ENCODE measurements around the gene SAMD11.
"Not testable (repeated sequence)": the region's sequence is repeated elsewhere in the genome, so short reads cannot be mapped to it uniquely, and the experiment has no call there.

The SAMD11 gene, protein sequence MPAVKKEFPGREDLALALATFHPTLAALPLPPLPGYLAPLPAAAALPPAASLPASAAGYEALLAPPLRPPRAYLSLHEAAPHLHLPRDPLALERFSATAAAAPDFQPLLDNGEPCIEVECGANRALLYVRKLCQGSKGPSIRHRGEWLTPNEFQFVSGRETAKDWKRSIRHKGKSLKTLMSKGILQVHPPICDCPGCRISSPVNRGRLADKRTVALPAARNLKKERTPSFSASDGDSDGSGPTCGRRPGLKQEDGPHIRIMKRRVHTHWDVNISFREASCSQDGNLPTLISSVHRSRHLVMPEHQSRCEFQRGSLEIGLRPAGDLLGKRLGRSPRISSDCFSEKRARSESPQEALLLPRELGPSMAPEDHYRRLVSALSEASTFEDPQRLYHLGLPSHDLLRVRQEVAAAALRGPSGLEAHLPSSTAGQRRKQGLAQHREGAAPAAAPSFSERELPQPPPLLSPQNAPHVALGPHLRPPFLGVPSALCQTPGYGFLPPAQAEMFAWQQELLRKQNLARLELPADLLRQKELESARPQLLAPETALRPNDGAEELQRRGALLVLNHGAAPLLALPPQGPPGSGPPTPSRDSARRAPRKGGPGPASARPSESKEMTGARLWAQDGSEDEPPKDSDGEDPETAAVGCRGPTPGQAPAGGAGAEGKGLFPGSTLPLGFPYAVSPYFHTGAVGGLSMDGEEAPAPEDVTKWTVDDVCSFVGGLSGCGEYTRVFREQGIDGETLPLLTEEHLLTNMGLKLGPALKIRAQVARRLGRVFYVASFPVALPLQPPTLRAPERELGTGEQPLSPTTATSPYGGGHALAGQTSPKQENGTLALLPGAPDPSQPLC

DNA sequence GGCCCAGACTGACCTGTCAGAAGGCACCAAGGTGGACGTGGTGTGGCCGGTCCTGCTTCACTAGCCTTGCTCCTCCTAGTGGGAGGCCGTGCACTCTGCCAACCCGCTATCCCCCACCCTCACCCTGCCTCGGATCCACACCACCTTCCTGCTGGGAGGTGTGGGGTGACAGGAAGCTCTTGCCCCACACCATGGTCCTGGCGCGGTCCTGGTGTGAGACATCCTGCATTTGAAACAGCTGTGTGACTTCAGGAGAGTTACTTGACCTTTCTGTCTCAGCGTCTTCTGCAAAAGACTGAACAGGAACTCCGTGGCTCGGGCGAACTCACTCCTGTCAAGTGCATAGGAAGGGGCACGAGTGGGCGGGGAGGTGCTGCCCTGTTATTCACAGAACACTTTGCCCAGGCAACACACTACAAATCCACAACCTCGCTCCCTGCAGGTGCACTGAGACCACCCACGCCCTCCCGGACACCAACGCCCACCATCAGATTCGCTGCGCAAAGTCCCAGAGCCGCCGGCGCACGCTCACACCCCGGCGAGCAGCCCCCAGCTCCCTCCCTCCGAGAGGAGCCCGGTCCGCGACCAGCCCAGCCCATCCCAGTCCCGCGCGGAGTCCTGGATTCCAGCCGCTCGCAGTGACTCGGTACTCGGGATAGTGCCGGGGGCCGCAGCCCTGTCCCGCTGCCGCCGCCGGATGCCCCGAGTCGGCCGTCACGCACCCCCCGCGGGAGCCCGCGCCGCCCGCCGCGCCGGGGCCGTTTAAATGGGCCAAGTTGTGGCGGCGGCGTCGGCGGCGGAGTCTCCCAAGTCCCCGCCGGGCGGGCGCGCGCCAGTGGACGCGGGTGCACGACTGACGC is at the start of gene SAMD11:
Gene SAMD11, plus strand, starts transcription at position 793 of the 860 bp plus-strand sequence. CDS start 509 bp downstream, outside the sequence.
- DNase-seq = no peak

DNA sequence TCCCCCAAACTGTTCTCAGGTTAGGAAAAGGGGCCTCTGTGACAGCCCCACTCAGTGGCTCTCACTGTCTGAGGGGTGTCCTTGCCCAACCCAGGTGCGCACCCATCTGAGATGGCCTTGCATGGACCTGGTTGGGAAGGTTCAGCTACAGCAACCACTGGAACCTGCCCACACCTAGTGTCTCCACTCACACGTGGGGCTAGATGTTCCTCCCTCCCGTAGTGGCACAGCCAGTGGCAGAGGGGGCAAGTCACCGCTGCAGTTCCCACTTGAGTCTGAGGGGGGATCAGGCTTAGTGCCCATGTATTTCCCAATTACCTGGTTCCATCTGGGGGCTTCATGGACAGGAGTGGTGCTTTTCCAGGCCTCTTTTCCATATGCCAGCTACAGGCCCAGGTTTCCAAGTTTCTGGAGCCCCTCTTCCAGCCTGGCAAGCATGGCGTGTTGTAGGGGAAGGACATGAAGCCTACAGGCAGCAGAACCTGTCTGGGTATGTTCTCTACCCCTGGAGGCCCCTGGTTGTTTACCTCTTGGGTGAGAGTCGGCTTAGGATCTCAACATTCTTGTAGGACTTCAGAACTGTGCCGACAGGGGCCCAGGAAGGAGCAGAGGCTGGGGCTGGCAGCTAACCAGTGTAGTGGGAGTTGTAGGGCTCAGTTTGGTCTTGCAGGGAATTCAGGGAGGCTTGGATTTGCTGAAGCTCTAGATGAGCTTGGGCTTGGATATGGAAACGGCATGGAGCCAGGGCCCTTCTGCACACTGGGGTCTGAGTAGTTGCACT is 47.1 kb upstream of the SAMD11 start:
- DNase-seq = not testable (repeated sequence)

DNA sequence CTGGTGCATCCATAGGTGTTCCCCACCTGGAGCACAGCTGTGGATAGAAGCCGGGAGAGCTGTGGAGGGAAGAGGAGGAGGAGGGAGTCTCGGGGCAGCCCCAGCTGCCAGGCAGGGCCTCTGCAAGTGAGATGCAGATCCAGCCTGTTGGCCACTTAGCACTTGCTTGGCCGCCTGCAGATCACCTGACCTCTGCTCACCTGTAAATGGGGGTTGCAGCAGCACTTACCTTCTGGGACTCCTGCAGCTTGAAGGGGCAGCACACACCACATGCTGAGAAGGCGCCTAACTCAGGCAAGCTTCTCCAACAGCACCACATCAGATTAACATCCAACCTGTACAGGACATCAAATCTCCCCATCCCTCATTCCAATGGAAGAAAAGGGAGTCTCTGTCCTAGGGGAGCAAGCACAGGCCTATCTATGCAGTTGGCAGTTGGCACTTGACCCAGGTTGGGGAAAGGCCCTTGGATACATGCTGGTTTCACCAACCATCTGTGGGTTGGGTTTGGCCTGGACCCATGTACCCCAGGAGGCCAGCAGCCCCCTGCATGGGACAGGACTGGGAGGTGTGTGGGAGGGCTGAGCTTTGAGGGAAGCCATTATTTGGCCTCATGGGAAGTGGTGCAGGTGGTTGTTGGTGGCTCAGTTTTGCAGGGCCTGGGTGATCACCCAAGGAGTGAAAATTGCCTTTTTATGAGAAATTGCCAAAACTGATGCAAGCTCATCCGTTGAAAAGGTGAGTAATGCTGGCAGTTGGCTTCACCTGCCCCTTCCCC is 46.3 kb upstream of the SAMD11 start:
- DNase-seq = not testable (repeated sequence)

DNA sequence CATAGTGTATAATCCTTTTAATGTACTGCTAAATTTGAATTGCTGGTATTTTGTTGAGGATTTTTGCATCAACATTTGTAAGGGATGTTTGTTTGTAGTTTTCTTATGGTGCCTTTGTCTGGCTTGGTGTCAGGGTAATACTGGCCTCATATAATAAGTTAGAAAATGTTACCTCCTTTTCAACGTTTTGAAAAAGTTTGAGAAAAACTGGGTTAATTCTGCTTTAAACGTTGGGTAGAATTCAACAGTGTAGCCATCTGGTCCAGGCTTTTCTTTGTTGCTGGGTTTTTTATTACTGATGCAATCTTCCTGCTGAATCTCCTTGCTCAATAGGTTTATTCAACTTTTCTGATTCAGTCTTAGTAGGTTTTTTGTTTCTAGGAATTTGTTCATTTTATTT is 43.2 kb upstream of the SAMD11 start:
- DNase-seq = not testable (repeated sequence)

DNA sequence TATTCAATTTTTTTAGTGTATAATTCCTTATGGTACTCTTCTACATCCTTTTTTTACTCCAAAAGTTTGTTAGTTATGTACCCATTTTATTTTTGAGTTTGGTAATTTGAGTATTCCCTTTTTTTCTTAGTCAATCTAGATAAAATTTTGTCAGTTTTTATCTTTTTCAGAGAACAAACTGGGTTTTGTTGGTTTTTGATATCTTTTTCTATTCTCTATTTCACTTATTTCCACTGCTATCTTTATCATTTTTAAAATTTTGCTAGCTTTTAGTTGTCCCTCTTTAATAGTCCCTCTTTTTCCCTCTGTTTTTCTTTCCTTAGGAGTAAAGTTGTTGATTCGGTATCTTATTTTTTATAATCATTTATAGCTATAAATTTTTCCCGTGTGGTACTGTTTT is 42.8 kb upstream of the SAMD11 start:
- DNase-seq = not testable (repeated sequence)

DNA sequence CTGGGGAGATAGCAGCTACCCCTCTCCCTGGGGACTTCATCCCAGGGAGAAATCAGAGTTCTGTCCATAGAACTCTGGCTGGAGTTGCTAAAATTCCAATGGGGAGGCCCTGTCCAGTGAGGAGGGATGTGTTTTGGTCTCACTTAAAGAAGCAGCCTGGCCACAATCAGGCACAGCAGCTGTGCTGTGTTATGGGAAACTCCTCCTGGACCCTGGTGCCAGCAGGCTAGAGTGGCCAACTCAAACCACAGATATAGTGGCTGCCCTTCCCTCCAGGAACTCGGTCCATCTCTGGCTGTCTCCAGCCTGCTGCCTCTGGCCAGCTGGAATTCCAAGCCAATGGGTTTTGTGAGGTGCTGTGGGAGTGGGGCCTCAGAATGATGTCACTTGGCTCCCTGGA is 37.4 kb upstream of the SAMD11 start:
- no peak for DNase-seq

DNA sequence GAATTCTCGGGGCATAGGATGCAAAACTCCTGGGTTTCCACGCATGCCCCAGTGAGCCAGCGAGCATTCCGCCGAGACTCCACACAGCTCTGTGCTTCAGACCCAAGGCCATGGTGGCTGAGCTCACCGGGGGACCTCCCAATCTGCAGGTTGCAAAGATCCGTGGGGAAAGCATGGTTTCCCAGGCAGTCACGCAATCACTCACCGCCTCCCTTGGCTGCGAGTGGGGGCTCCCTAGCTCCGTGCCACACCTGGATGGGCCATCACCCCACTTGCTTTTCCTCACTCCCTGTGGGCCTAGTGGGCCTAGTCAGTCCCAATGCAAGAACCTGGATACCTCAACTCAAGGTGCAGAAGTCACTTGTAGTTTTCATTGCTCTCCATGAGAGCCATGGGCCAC is 37.0 kb upstream of the SAMD11 start:
- DNase-seq = no peak

DNA sequence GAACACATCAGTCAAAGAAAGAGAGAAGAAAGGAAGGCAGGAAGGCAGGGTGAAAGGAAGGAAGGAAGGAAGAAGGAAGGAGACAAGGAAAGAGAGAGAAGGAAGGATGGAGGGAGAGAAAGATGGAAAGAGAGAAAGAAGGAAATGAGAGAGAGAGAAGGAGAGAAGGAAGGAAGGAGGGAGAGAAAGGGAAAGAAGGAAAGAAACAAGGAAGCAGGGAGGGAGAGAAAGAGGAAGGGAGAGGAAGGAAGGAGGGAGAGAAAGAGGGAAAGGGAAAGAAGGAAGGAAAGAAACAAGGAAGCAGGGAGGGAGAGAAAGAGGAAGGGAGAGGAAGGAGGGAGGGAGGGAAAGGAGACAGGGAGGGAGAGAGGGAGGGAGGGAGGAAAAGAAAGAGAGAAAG is 35.4 kb upstream of the SAMD11 start:
- DNase-seq = no peak

DNA sequence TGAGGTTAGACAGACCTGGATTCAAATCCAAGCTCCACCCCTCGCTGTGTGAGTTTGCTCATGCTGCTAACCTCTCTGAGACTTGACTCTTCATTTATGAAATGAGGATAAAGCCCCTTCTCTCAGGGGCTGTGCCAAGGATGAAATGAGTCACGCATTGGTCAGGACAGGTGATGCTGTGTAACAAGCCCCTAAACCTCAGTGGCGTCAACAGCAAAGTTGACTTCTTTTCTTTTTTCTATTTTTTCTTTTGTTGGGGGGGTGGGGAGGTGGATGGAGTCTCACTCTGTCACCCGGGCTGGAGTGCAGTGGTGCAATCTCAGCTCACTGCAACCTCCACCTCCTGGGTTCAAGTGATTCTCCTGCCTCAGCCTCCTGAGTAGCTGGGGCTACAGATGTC is 33.9 kb upstream of the SAMD11 start:
- not testable (repeated sequence) for DNase-seq

DNA sequence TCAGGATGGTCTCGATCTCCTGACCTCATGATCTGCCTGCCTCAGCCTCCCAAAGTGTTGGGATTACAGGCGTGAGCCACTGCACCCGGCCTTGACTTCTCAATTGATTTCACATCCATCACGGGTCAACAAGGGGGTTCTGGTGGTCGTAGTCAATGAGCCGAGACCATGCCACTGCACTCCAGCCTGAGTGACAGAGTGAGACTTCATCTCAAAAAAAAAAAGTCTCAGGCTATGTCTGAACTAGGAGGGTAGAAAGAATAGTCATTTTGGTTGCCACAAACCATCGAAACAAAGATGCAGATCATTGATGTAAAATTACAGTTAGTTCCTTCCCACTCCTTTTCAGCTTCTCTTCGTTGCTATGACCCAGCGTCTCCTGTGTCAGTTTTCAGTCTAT is 33.5 kb upstream of the SAMD11 start:
- not testable (repeated sequence) for DNase-seq

DNA sequence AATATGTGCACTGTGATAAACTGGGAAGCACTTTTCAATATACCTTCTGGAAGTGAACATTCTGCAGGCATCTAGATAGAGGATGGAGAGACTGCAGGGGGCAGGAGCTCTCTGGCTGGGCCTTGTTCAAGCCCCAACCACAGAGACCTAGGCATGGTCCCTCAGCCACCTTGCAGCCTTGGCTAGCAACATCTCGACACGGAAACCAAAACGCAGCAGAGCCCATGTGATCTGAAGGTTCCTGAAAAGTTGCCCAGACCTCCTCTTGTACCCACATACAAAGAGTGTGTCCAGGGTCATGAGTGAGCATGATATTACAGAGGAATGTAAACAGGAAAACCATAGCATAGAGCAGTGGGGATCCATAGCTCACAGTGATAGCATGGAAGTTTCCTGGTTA is 33.1 kb upstream of the SAMD11 start:
- DNase-seq = no peak

DNA sequence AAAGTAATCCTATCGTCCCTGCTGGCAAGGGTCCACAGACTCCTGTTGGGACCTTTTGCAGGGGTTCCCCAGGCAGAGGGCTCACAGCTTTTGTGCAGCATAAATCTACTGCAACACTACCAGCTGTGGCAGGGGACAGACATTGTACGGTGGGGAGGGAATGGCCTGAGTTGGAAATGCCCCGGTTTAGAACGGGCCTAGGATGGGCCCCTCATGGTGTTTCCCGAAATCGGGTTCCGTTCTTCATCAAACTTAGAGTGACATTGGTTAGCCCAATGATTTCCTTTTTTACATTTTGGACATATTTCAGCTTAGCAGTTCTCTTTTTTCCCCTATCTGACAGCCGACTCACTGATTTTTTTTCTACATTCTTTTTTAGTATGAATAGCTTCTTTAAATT is 26.5 kb upstream of the SAMD11 start:
- DNase-seq = no peak

DNA sequence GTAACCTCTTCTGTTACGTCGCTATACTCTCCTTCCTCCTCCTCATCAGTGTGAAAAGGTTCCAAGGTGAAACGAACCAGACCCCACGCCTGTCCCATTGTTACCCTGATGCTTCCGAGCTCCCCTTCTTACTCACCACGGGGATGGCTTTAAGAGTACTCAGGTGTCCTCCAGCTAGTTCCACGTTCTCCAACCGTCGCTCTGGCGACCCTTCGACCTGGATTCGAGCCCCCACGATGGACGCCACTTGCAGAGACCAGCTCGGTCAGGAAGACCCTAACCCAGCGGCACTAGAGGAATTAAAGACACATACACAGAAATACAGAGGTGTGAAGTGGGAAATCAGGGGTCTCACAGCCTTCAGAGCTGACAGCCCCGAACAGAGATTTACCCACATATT is 25.8 kb upstream of the SAMD11 start:
- DNase-seq = not testable (repeated sequence)

DNA sequence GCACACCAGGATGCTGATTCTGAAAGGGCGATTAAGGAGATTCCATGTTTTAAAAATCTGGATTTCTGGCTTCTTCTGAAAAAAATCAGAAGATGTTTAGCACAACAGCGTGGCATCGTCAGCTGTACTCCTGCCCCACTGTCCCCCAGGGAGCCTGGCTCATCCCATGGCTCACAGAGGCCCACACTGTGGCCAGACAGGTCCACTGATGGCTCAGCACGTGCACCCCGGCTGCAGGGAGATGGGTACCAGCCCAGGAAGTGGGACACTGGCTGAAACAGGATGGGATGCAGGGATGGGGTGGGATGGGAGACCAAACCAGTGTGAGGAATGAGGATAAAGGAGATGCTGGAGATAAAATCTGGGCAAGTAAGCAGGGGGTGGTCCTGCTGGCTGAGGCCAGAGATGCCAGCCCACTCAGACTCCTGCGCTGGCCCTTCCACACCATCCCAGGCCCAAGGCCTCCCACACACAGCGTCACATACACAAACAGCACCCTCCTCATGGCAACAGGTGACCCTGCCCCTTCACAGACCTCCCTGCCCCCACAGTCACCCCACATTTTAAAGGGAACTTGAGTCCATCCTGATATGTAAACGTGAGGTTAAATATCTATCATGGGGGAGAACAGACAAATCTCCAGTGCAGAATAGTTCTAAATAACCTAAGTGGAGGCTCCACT is 23.9 kb upstream of the SAMD11 start:
- no peak for DNase-seq

DNA sequence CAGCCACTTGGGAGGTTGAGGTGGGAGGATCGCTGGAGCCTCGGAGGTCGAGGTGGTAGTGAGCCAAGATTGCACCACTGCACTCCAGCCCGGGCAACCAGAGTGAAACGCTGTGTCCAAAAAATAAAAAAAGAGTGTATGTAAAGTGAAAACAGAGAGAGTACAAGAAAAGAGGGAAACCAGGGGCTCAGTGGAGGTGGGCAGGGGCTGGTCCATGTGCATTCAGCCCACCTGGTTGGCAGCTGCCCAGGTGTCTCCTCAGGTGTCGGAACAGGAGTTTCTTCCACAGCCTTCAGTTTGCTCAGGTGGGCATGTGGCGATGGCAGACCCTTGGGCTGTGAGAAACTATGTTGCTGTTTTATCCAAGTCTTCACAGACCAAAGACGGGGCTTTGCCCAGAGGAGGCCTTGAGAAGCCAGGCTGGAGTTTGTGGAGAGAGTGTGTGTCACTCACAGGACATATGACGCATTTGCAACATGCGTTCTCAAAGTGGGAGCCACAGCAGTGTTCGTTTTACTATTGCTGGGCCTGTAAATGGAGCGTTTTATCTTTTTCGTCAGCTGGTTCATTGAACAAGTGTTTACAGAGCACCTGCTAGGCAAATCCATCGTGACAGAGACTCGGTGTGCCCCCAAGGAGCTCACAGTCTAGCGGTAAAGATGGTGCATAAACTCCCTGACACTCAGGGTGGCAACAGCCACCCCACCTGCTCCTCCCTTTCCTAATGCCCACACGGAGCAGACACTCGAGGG is 22.4 kb upstream of the SAMD11 start:
- no peak for DNase-seq

DNA sequence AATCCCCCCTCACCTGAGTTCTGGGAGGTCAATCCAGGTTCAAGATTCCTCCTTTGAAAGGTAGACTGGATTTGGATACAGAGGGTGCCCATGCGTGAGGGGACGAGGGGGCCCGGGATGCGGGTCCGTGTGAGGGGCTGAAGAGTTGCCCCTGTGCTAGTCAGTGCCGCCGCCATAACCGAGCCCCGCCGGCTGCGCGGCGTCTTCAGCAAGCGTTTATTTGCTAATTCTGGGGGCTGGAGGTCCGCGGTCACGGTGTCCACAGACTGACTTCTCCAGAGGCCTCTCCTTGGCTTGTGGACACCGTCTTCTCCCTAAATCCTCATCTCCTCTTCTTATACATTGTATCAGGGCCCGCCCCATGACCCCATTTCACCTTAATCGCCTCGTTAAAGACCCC is 20.9 kb upstream of the SAMD11 start:
- no peak for DNase-seq

DNA sequence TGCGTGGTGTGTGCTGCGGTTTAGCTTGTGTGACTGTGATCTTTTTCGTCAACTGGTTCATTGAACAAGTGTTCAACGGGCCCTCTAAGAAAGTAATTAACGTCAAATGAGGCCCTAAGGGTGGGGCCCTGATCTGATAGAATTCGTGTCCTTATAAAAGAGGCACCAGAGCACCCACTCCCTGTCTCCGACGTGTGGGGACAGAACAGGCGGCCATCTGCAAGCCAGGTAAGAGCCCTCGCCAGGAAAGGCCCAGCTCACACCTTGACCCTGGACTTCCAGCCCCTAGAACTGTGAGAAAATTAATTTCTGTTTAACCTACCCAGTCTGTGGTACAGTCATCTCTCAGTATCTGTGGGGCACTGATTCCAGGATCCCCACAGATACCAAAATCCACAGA is 20.4 kb upstream of the SAMD11 start:
- DNase-seq = no peak

DNA sequence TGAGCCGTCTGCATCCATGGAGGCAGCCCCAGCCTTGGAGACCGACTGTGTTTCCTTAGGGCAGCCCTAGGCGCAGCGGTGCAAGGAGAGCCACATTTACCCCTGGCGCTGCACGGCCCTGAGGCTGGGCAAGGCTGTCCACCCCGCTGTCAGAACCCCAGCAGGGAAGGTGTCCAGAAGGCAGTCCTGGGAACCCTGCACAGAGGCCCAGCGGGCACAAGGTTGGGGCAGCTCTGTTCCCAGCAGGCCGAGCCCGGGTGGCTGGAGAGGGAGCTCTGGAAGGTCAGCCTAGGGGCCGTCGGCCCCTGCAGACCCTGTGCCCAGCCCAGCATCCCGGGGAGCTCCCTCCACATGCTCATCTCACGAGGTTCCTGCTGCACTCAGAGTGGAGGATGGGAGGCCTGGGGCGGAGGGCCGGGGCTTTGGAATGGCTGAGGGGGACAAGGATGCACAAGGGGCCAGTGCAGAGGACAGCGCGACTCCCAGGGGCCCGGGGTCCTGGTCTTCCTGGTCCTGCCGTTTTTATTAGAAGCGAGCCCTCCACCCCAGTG is 19.9 kb upstream of the SAMD11 start:
- no peak for DNase-seq

DNA sequence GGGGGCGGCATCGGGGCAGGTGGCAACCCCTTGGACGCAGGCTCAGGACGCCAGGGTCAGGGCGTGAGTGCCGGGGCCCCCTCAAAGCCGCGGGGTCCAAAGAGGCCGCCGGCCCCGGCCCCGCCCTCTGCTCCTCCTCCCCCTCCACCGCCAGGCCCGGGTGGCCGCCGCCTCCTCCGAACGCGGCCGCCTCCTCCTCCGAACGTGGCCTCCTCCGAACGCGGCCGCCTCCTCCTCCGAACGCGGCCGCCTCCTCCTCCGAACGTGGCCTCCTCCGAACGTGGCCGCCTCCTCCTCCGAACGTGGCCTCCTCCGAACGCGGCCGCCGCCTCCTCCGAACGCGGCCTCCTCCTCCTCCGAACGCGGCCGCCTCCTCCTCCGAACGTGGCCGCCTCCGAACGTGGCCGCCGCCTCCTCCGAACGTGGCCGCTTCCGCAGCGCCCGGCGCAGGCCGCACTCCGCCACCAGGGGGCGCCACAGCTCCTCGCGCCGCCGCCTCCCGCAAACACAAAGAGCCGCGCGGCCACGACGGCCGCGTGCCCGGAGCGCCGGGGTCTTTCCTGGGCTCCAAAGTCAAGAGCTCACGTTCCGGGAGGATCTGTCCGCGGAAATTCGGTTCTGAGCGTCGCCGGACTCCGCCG is 19.3 kb upstream of the SAMD11 start:
- no peak for DNase-seq
